Mucosa of rectum (tissue), 2 donors: Measurements from ENCODE around the gene HORMAD2.

Source experiments
- H3K27ac ChIP-seq, 2 donors: one replicate each; pipeline ENCODE4 v1.7.0; 2013; ENCODE audit warnings: inconsistent platforms in 2 of 2, low read depth in 2 of 2, low read length in 2 of 2
- H3K27me3 ChIP-seq, 2 donors: one replicate each; pipeline ENCODE4 v1.7.0; 2013; ENCODE audit warnings: low read length in 2 of 2; ENCODE audit not compliant: control insufficient read depth in 2 of 2, insufficient read depth in 2 of 2
- H3K36me3 ChIP-seq, 2 donors: one replicate each; pipeline ENCODE4 v1.7.0; 2013; ENCODE audit warnings: low read length in 2 of 2; ENCODE audit not compliant: control insufficient read depth in 2 of 2, insufficient read depth in 2 of 2
- H3K4me1 ChIP-seq, 2 donors: one replicate each; pipeline ENCODE4 v1.7.0; 2013; ENCODE audit warnings: low read length in 2 of 2, mild to moderate bottlenecking in 1 of 2; ENCODE audit not compliant: control insufficient read depth in 2 of 2, insufficient read depth in 2 of 2
- H3K4me3 ChIP-seq, 2 donors: one replicate each; pipeline ENCODE4 v1.7.0; 2013; ENCODE audit warnings: low read length in 2 of 2
- H3K9ac ChIP-seq, 2 donors: one replicate each; pipeline ENCODE4 v1.7.0; 2013; ENCODE audit warnings: low read length in 2 of 2, low read depth in 1 of 2, mild to moderate bottlenecking in 1 of 2
- H3K9me3 ChIP-seq, 2 donors: one replicate each; pipeline ENCODE4 v1.7.0; 2013; ENCODE audit warnings: low read length in 2 of 2; ENCODE audit not compliant: control insufficient read depth in 2 of 2
- donor health status: healthy.
- donor health status: Normal muscosa, but diverticular disease.

Gene HORMAD2

GRCh38 chr22:30144391-30144790, 64.1 kb downstream of the HORMAD2 start:
- H3K36me3 ChIP-seq = no peaks in the 10 kb centered on the region
- no peaks in the 10 kb centered on the region for H3K4me1 ChIP-seq
- H3K4me3 ChIP-seq = no peak overlapping the region
- peaks cover 0 to 4% of the 10 kb centered on the region in 2 donors for H3K9me3 ChIP-seq
- H3K27ac ChIP-seq = no peak overlapping the region
- H3K9ac ChIP-seq = no peak overlapping the region
- peaks cover 0 to 2% of the 10 kb centered on the region in 2 donors for H3K27me3 ChIP-seq

GRCh38 chr22:30150212-30150611, 69.9 kb downstream of the HORMAD2 start:
- no peaks in the 10 kb centered on the region for H3K9me3 ChIP-seq
- no peaks in the 10 kb centered on the region for H3K4me1 ChIP-seq
- H3K9ac ChIP-seq = no peak overlapping the region
- H3K36me3 ChIP-seq = no peaks in the 10 kb centered on the region
- H3K4me3 ChIP-seq = no peak overlapping the region
- H3K27me3 ChIP-seq = peaks cover 0 to 2% of the 10 kb centered on the region in 2 donors
- H3K27ac ChIP-seq = no peak overlapping the region

- H3K27me3 ChIP-seq = no peaks in the 10 kb centered on the region
- H3K9ac ChIP-seq = no peak overlapping the region
- H3K9me3 ChIP-seq = no peaks in the 10 kb centered on the region
- no peak overlapping the region for H3K27ac ChIP-seq
- no peak overlapping the region for H3K4me3 ChIP-seq
- no peaks in the 10 kb centered on the region for H3K4me1 ChIP-seq
- no peaks in the 10 kb centered on the region for H3K36me3 ChIP-seq
These were observed 78.0 kb downstream of the HORMAD2 start for GRCh38 chr22:30158277-30158676.

GRCh38 chr22:30158744-30159500, 78.7 kb downstream of the HORMAD2 start:
- no peak overlapping the region for H3K4me3 ChIP-seq
- H3K9ac ChIP-seq = no peak overlapping the region
- H3K27ac ChIP-seq = no peak overlapping the region
- H3K9me3 ChIP-seq = no peaks in the 10 kb centered on the region
- H3K4me1 ChIP-seq = no peaks in the 10 kb centered on the region
- H3K36me3 ChIP-seq = no peaks in the 10 kb centered on the region
- H3K27me3 ChIP-seq = no peaks in the 10 kb centered on the region

- Histone ChIP-seq H3K4me3 (no peak overlapping the region), H3K36me3 (no peaks in the 10 kb centered on the region), H3K27me3 (no peaks in the 10 kb centered on the region), H3K4me1 (no peaks in the 10 kb centered on the region), H3K27ac (no peak overlapping the region), H3K9me3 (no peaks in the 10 kb centered on the region), H3K9ac (no peak overlapping the region)
These were observed 79.5 kb downstream of the HORMAD2 start for GRCh38 chr22:30159561-30160353.

- Histone ChIP-seq H3K9me3 (no peaks in the 10 kb centered on the region), H3K4me3 (no peak overlapping the region), H3K9ac (no peak overlapping the region), H3K27me3 (no peaks in the 10 kb centered on the region), H3K27ac (no peak overlapping the region), H3K4me1 (no peaks in the 10 kb centered on the region), H3K36me3 (no peaks in the 10 kb centered on the region)
These were observed 80.8 kb downstream of the HORMAD2 start for GRCh38 chr22:30161051-30161469.

- Histone ChIP-seq H3K36me3 (no peaks in the 10 kb centered on the region), H3K4me3 (no peak overlapping the region), H3K4me1 (no peaks in the 10 kb centered on the region), H3K9ac (no peak overlapping the region), H3K27ac (no peak overlapping the region), H3K27me3 (no peaks in the 10 kb centered on the region), H3K9me3 (no peaks in the 10 kb centered on the region)
These were observed 87.0 kb downstream of the HORMAD2 start for GRCh38 chr22:30167296-30167695.

GRCh38 chr22:30167734-30168133, 87.5 kb downstream of the HORMAD2 start:
- H3K4me1 ChIP-seq = no peaks in the 10 kb centered on the region
- H3K27me3 ChIP-seq = no peaks in the 10 kb centered on the region
- H3K9me3 ChIP-seq = no peaks in the 10 kb centered on the region
- H3K36me3 ChIP-seq = no peaks in the 10 kb centered on the region
- no peak overlapping the region for H3K27ac ChIP-seq
- H3K9ac ChIP-seq = no peak overlapping the region
- no peak overlapping the region for H3K4me3 ChIP-seq

- Histone ChIP-seq H3K27me3 (no peaks in the 10 kb centered on the region), H3K9me3 (no peaks in the 10 kb centered on the region), H3K4me3 (no peak overlapping the region), H3K4me1 (no peaks in the 10 kb centered on the region), H3K9ac (no peak overlapping the region), H3K36me3 (no peaks in the 10 kb centered on the region), H3K27ac (no peak overlapping the region)
These were observed 88.7 kb downstream of the HORMAD2 start for GRCh38 chr22:30169002-30169401.

- H3K27me3 ChIP-seq = no peaks in the 10 kb centered on the region
- no peaks in the 10 kb centered on the region for H3K9me3 ChIP-seq
- H3K4me3 ChIP-seq = no peak overlapping the region
- no peaks in the 10 kb centered on the region for H3K4me1 ChIP-seq
- no peaks in the 10 kb centered on the region for H3K36me3 ChIP-seq
- H3K9ac ChIP-seq = no peak overlapping the region
- H3K27ac ChIP-seq = no peak overlapping the region
These were observed 89.9 kb downstream of the HORMAD2 start for GRCh38 chr22:30170129-30170528.
